ENCODE results near the gene IL17RC.
"Not testable (repeated sequence)": the region's sequence is repeated elsewhere in the genome, so short reads cannot be mapped to it uniquely, and the experiment has no call there.

The IL17RC gene

GRCh38 chr3:9883706-9884554, 33.0 kb upstream of the IL17RC start:
- Histone ChIP-seq H3K9ac (ENCODE audit: low read length) (no peak overlapping the region), H3K27me3 (ENCODE audit: control insufficient read depth, insufficient read depth, low read length) (no peaks in the 10 kb centered on the region), H3K9me3 (ENCODE audit: control insufficient read depth, low read length) (no peaks in the 10 kb centered on the region), H3K4me1 (ENCODE audit: control insufficient read depth, insufficient read depth, low read length) (peaks cover 14% of the 10 kb centered on the region), H3K4me3 (ENCODE audit: low read length) (no peak overlapping the region), H3K36me3 (ENCODE audit: control insufficient read depth, insufficient read depth, low read length) (no peaks in the 10 kb centered on the region)

GRCh38 chr3:9884555-9885165, 32.2 kb upstream of the IL17RC start:
- no peak overlapping the region for H3K9ac ChIP-seq (ENCODE audit: low read length)
- no peak overlapping the region for H3K4me3 ChIP-seq (ENCODE audit: low read length)
- no peaks in the 10 kb centered on the region for H3K27me3 ChIP-seq (ENCODE audit: control insufficient read depth, insufficient read depth, low read length)
- peaks cover 10% of the 10 kb centered on the region for H3K4me1 ChIP-seq (ENCODE audit: control insufficient read depth, insufficient read depth, low read length)
- H3K9me3 ChIP-seq (ENCODE audit: control insufficient read depth, low read length) = no peaks in the 10 kb centered on the region
- H3K36me3 ChIP-seq (ENCODE audit: control insufficient read depth, insufficient read depth, low read length) = no peaks in the 10 kb centered on the region

DNA sequence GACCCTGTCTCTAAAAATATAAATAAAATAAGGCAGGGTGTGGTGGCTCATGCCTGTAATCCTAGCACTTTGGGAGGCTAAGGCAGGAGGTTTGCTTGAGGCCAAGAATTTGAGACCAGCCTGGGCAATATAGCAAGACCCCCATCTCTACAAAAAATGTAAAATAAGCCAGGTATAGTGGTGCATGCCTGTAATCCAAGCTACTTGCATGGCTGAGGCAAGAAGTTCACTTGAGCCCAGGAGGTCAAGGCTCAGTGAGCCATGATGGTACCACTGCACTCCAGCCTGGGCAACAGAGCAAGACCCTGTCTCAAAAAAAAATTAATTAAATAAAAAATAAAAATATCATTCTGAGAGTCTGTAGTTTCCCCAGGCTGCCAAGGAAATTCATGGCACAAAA, 30.6 kb upstream of the IL17RC start:
- peaks cover 10% of the 10 kb centered on the region for H3K4me1 ChIP-seq (ENCODE audit: control insufficient read depth, insufficient read depth, low read length)

DNA sequence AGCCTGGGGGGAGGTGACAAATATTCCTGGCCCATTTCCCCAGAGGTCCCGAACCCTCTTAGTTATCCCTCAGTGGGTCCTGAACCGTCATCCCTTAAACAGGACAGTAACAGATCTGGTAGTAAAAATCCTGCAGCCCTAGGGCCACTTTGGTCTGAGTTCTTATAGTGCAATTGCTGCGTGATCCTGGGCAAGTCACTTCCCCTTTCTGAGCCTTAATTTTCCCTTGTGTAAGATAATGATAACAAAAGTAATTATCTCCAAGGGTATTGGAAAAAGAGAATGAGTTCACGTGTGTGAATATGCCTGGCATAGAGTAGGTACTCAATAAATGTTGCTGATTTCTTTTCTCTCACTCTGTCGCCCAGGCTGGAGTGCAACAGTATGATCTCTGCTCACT, 29.4 kb upstream of the IL17RC start:
- Histone ChIP-seq H3K9ac (ENCODE audit: low read length) (no peak overlapping the region), H3K4me3 (ENCODE audit: low read length) (no peak overlapping the region), H3K4me1 (ENCODE audit: control insufficient read depth, insufficient read depth, low read length) (peaks cover 13% of the 10 kb centered on the region), H3K27me3 (ENCODE audit: control insufficient read depth, insufficient read depth, low read length) (no peaks in the 10 kb centered on the region), H3K9me3 (ENCODE audit: control insufficient read depth, low read length) (no peaks in the 10 kb centered on the region), H3K36me3 (ENCODE audit: control insufficient read depth, insufficient read depth, low read length) (peaks cover under 1% of the 10 kb centered on the region)

More for the DNA sequence above, 30.6 kb upstream of the IL17RC start:
- Histone ChIP-seq H3K27me3 (ENCODE audit: control insufficient read depth, insufficient read depth, low read length) (no peaks in the 10 kb centered on the region), H3K36me3 (ENCODE audit: control insufficient read depth, insufficient read depth, low read length) (no peaks in the 10 kb centered on the region), H3K9ac (ENCODE audit: low read length) (no peak overlapping the region), H3K4me3 (ENCODE audit: low read length) (no peak overlapping the region), H3K9me3 (ENCODE audit: control insufficient read depth, low read length) (no peaks in the 10 kb centered on the region)

GRCh38 chr3:9888540-9888939, 28.4 kb upstream of the IL17RC start:
- Histone ChIP-seq H3K4me3 (ENCODE audit: low read length) (no peak overlapping the region), H3K4me1 (ENCODE audit: control insufficient read depth, insufficient read depth, low read length) (peaks cover 23% of the 10 kb centered on the region), H3K9ac (ENCODE audit: low read length) (no peak overlapping the region), H3K36me3 (ENCODE audit: control insufficient read depth, insufficient read depth, low read length) (peaks cover 11% of the 10 kb centered on the region), H3K9me3 (ENCODE audit: control insufficient read depth, low read length) (no peaks in the 10 kb centered on the region), H3K27me3 (ENCODE audit: control insufficient read depth, insufficient read depth, low read length) (no peaks in the 10 kb centered on the region)

GRCh38 chr3:9889405-9889804, 27.5 kb upstream of the IL17RC start:
- peaks cover 19% of the 10 kb centered on the region for H3K4me1 ChIP-seq (ENCODE audit: control insufficient read depth, insufficient read depth, low read length)
- no peak overlapping the region for H3K4me3 ChIP-seq (ENCODE audit: low read length)
- H3K9ac ChIP-seq (ENCODE audit: low read length) = no peak overlapping the region

GRCh38 chr3:9890249-9891071, 26.4 kb upstream of the IL17RC start, which contains the start of gene JAGN1:
Gene JAGN1 (plus strand): TSS chr3:9890610. CDS start chr3:9890723, 113 bp downstream.
- peaks cover 13% of the 10 kb centered on the region for H3K36me3 ChIP-seq (ENCODE audit: control insufficient read depth, insufficient read depth, low read length)
- peak within 1 kb of the TSS; percentile 98 for H3K4me3 ChIP-seq (ENCODE audit: low read length)
- no peaks in the 10 kb centered on the region for H3K27me3 ChIP-seq (ENCODE audit: control insufficient read depth, insufficient read depth, low read length)
- H3K9me3 ChIP-seq (ENCODE audit: control insufficient read depth, low read length) = no peaks in the 10 kb centered on the region
- peaks cover 18% of the 10 kb centered on the region for H3K4me1 ChIP-seq (ENCODE audit: control insufficient read depth, insufficient read depth, low read length)
- peak within 1 kb of the TSS; percentile 99 for H3K9ac ChIP-seq (ENCODE audit: low read length)

More at GRCh38 chr3:9889405-9889804, 27.5 kb upstream of the IL17RC start:
- Histone ChIP-seq H3K36me3 (ENCODE audit: control insufficient read depth, insufficient read depth, low read length) (peaks cover 13% of the 10 kb centered on the region), H3K27me3 (ENCODE audit: control insufficient read depth, insufficient read depth, low read length) (no peaks in the 10 kb centered on the region), H3K9me3 (ENCODE audit: control insufficient read depth, low read length) (no peaks in the 10 kb centered on the region)

GRCh38 chr3:9891072-9891622, 25.8 kb upstream of the IL17RC start:
- Histone ChIP-seq H3K9me3 (ENCODE audit: control insufficient read depth, low read length) (no peaks in the 10 kb centered on the region), H3K36me3 (ENCODE audit: control insufficient read depth, insufficient read depth, low read length) (peaks cover 13% of the 10 kb centered on the region), H3K27me3 (ENCODE audit: control insufficient read depth, insufficient read depth, low read length) (no peaks in the 10 kb centered on the region), H3K4me3 (ENCODE audit: low read length) (peak overlapping the region; percentile 98), H3K9ac (ENCODE audit: low read length) (peak overlapping the region; percentile 99), H3K4me1 (ENCODE audit: control insufficient read depth, insufficient read depth, low read length) (peaks cover 22% of the 10 kb centered on the region)

- Histone ChIP-seq H3K27me3 (ENCODE audit: control insufficient read depth, insufficient read depth, low read length) (no peaks in the 10 kb centered on the region), H3K4me1 (ENCODE audit: control insufficient read depth, insufficient read depth, low read length) (peaks cover 44% of the 10 kb centered on the region), H3K9ac (ENCODE audit: low read length) (no peak overlapping the region), H3K36me3 (ENCODE audit: control insufficient read depth, insufficient read depth, low read length) (peaks cover 13% of the 10 kb centered on the region), H3K9me3 (ENCODE audit: control insufficient read depth, low read length) (no peaks in the 10 kb centered on the region), H3K4me3 (ENCODE audit: low read length) (no peak overlapping the region)
These were observed 23.2 kb upstream of the IL17RC start for GRCh38 chr3:9893739-9894138.

- peaks cover 61% of the 10 kb centered on the region for H3K4me1 ChIP-seq (ENCODE audit: control insufficient read depth, insufficient read depth, low read length)
- not testable (repeated sequence) for H3K9ac ChIP-seq (ENCODE audit: low read length)
These were observed 21.2 kb upstream of the IL17RC start for GRCh38 chr3:9895715-9896114.

GRCh38 chr3:9896755-9897407, 20.0 kb upstream of the IL17RC start:
- H3K9ac ChIP-seq (ENCODE audit: low read length); H3K27me3 ChIP-seq (ENCODE audit: control insufficient read depth, insufficient read depth, low read length); H3K9me3 ChIP-seq (ENCODE audit: control insufficient read depth, low read length); H3K4me3 ChIP-seq (ENCODE audit: low read length): not testable (repeated sequence)
- Histone ChIP-seq H3K4me1 (ENCODE audit: control insufficient read depth, insufficient read depth, low read length) (peaks cover 67% of the 10 kb centered on the region), H3K36me3 (ENCODE audit: control insufficient read depth, insufficient read depth, low read length) (peaks cover 13% of the 10 kb centered on the region)

More at GRCh38 chr3:9895715-9896114, 21.2 kb upstream of the IL17RC start:
- not testable (repeated sequence) for H3K9me3 ChIP-seq (ENCODE audit: control insufficient read depth, low read length); H3K27me3 ChIP-seq (ENCODE audit: control insufficient read depth, insufficient read depth, low read length); H3K4me3 ChIP-seq (ENCODE audit: low read length)
- H3K36me3 ChIP-seq (ENCODE audit: control insufficient read depth, insufficient read depth, low read length) = peaks cover 13% of the 10 kb centered on the region
